NB4 (cell line): ENCODE data around the gene STARD3.

Experiments used
- DNase-seq: peaks from one replicate; pipeline ENCODE4 v3.0.0; 2010; ENCODE audit warnings: low read depth
- H3K4me3 ChIP-seq: one replicate; pipeline ENCODE4 v1.5.1; 2011; ENCODE audit warnings: mild to moderate bottlenecking, low read depth, low read length, moderate library complexity
- CTCF ChIP-seq: IDR thresholded peaks from one replicate; pipeline ENCODE4 v1.5.1; 2012; ENCODE audit warnings: low read depth, low read length
- MAX ChIP-seq: IDR thresholded peaks from 2 replicates; pipeline ENCODE4 v1.6.1; 2011; ENCODE audit warnings: low read depth, low read length
- MYC ChIP-seq: IDR thresholded peaks from 2 replicates; pipeline ENCODE4 v1.6.1; 2011; ENCODE audit warnings: low read depth, low read length
- POLR2A ChIP-seq: IDR thresholded peaks from 2 replicates; pipeline ENCODE4 v1.6.1; 2011; ENCODE audit warnings: mild to moderate bottlenecking; ENCODE audit not compliant: insufficient read length; ENCODE audit errors: extremely low read depth

STARD3 gene

GRCh38 chr17:39603304-39604016 lies 33.5 kb upstream of the STARD3 start:
- DNase-seq = no peak
- no peak overlapping the region for H3K4me3 ChIP-seq
- TF ChIP-seq CTCF = no peak
- TF ChIP-seq POLR2A = no peak
- no peak for TF ChIP-seq MYC
- no peak for TF ChIP-seq MAX

- DNase-seq = no peak
- H3K4me3 ChIP-seq = no peak overlapping the region
- no peak for TF ChIP-seq CTCF
- no peak for TF ChIP-seq MAX
- no peak for TF ChIP-seq MYC
- TF ChIP-seq POLR2A = no peak
These were observed 31.9 kb upstream of the STARD3 start for GRCh38 chr17:39604911-39605491.

- no peak overlapping the region for H3K4me3 ChIP-seq
- TF ChIP-seq CTCF (no peak), POLR2A (no peak), MAX (no peak), MYC (no peak)
- DNase-seq = no peak
These were observed 31.2 kb upstream of the STARD3 start for GRCh38 chr17:39605492-39606433.

- TF ChIP-seq MYC = no peak
- TF ChIP-seq POLR2A = no peak
- no peak for TF ChIP-seq CTCF
- TF ChIP-seq MAX = no peak
- no peak for DNase-seq
- H3K4me3 ChIP-seq = no peak overlapping the region
These were observed 30.4 kb upstream of the STARD3 start for GRCh38 chr17:39606434-39607056.

GRCh38 chr17:39607057-39607850 lies 29.7 kb upstream of the STARD3 start:
- no peak for DNase-seq
- no peak overlapping the region for H3K4me3 ChIP-seq
- TF ChIP-seq MAX (no peak), CTCF (no peak), POLR2A (no peak), MYC (no peak)
